GM12878 (cell line): ENCODE measurements around the gene THSD4.

Experiments used
- JUNB ChIP-seq: IDR thresholded peaks from 2 replicates; pipeline ENCODE4 v1.6.1; 2016; ENCODE audit warnings: antibody characterized with exemption, mild to moderate bottlenecking
- SP1 ChIP-seq: IDR thresholded peaks from one replicate; pipeline ENCODE4 v1.6.1; 2011; ENCODE audit warnings: low read depth, low read length

- TF ChIP-seq JUNB: no peak
- TF ChIP-seq SP1: no peak
Observed at GRCh38 chr15:71410347-71410746, 295.1 kb downstream of the THSD4 start.
